NOMO-1 treated with dmso at 0.1 percent for 144 hours (cell line): ENCODE measurements around the gene DCHS2.

Source experiments
- DNase-seq: peaks from one replicate; lab custom pipeline; 2025; ENCODE audit not compliant: unreplicated experiment; lab: John Stamatoyannopoulos, UW

DCHS2 gene

DNA sequence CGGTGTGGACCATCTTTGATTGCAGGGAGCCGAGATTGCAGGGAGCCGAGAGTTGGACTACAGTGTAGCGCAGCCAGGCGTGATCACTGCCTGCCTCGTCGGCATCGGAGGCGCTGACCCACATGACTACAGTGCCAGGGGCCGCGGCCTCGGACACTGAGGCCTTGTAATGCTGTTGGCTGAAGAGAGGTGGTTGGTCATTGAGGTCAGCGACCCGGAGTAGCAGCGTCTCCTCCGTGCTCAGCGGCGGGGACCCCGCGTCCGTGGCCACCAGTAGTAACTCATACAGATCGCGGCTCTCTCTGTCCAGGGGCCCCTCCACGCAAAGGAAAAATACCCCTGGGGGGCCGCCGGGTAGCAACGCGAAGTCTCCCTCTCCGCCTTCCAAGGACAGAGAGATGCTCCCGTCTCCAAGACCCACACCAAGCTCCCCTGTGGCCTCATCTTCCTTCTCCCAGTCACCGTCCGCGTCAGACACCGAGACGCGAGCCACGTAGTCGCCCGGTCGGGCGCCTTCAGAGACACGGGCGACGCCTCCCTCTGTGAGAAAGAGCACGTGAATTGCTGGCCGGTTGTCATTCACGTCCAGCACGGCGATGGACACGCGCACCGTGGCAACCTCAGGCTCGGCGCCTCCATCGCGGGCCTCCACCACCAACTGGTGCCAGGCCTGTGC is 1.9 kb downstream of the DCHS2 start:
- DNase-seq = no peak

DNA sequence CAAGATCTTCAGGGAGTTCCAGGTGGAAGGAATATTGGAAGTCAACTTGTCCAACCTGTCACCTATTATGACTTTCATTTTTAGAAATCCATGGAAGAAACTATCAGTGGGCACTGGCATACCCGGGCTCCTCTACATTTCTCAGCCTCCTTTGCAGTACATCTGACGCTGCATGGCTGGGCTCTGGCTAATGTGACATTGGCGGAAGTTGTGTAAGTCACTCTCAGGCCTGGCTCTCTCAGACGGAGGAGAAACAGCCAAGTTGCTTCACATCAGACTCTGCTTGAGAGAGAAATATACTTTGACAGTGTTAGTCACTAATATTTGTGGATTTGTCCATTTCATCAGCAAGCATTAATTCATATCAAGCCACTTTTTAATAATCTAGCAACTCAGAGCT is 4.5 kb downstream of the DCHS2 start:
- DNase-seq = peak; percentile 12

DNA sequence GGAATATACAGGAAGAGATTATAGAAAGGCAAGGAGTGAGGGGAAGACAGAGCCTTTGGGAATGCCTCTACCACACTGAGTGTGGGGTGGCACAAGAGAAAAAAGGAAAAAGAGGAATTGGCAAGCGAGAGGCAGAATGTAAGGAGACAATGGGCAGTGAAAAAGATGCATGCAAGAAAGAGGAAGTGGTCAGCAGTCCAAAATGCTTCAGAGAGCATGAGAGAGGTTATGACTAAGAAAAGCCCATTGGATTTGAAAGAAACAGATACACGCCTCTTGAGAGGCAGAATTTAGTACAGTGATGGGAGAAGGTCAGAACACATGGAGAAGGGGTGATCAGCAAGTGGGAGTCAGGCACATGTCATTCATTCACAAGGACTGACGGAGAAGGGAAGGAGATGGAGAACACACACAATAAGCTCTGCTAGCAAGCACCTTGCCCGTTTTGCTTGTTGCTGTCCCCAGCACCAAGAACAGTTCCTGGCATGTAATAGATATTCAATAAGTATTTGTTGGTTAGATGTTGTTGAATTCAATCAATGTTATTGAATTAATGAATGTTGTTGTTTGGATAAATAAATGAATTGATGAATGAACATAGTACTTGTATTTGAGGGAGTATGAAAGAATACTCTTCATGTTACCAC is 6.3 kb downstream of the DCHS2 start:
- DNase-seq = peak; percentile 62

DNA sequence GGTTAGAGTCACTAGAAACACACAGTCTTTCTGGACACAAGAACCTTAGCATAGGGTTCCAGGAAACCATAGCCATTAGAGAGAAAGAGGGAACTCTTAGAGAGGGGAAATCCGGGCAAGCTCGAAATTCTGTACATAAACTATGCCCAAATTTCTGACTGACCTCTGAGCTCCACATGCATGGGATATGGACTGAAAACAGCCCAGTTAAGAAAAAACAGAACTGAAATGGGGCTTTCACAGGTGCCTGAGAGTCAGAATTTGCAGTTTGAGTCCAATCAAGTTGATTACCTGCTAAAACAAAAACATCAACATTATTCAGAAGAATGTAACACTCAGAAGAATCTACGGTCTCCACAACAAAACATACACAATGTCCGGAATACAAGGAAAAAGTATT is 13.1 kb downstream of the DCHS2 start:
- no peak for DNase-seq

DNA sequence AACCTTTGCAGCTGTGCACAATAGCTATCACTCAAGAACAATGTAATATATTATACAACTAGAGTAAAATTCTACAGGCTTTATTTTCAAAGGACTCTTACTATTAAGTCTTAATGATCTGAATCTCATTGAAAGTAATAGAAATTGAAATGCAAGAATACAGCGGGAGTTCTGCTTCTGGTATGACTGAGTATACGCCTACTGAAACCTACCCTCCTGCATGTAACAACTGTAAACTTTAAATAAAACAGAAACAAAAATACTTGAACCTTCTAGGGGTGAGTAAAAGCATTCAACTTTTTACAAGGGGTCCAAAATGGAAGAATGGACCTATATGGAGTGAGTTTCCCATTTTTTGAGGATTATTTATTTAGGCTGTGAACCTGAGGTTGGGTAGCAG is 13.5 kb downstream of the DCHS2 start:
- no peak for DNase-seq

DNA sequence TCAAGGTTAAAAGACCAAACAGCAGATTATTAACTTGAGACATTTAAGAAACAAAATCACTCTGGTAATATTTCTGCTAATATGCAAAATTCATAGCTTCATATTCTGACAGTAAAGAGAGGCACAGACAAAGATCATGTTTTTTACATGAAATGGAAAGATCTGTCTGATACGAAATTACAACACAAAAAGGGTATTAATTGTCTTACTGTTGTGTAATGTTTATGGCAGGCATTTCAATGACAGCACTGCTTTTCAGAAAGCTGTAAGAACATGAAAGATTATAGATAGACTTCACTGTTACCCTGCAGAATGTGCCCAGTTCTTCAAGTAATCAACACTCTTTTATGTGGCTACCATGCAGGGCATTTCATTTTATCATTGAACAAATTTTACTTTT is 15.4 kb downstream of the DCHS2 start:
- no peak for DNase-seq

DNA sequence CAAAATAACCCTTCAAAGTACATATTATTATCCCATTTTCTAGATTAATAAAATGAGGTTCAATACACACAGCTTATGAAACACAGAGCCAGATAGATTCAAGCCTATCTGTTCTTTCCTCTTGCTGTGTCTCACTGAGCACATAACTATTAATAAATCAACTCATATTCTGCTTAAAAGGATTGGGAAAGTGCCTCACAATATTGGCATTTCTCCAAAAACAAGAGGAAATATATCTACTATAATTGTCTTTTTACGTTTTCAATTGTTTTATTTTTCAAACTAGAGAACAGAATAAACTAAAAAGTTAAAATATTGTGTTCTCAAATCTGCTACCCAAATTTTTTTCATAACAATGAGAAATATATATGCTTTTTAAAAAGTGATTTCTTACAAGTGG is 15.8 kb downstream of the DCHS2 start:
- no peak for DNase-seq

DNA sequence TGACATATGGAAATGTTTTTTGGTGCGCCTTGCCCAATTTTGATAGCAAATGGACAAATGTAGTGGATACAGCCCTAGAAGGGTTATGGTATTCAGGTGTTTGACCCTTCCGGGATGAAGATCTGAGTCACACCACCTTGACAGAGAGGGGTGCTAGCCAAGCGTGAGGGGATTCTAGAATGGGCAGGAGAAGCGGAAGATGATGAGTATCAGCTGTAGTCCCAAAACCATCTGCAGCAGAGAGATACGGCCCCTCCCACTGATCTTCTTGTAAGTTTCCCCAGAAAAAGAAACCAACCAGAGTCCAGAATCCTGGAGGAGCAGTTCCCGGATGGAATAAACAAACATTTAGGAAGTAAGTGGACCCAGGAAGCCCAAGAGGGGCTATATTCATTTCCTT is 18.1 kb downstream of the DCHS2 start:
- no peak for DNase-seq

DNA sequence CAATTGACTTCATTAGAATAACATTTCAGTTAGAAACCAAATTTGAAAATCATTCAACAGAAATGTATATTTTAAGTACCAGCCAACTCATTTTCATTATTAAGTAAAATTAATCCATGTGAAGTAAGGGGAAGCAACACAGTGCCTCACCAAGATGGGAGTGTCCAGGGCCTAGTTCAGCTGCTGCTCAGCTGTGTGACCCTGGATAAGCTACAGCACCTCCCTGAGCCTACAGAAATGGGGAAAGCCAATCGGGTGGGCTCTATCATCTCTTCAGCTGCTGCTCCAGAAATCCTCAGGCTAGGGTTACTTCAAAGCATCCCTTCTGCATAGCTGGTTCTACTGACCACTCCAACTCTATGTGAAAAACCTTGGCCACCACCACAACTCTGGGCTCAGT is 18.7 kb downstream of the DCHS2 start:
- no peak for DNase-seq

DNA sequence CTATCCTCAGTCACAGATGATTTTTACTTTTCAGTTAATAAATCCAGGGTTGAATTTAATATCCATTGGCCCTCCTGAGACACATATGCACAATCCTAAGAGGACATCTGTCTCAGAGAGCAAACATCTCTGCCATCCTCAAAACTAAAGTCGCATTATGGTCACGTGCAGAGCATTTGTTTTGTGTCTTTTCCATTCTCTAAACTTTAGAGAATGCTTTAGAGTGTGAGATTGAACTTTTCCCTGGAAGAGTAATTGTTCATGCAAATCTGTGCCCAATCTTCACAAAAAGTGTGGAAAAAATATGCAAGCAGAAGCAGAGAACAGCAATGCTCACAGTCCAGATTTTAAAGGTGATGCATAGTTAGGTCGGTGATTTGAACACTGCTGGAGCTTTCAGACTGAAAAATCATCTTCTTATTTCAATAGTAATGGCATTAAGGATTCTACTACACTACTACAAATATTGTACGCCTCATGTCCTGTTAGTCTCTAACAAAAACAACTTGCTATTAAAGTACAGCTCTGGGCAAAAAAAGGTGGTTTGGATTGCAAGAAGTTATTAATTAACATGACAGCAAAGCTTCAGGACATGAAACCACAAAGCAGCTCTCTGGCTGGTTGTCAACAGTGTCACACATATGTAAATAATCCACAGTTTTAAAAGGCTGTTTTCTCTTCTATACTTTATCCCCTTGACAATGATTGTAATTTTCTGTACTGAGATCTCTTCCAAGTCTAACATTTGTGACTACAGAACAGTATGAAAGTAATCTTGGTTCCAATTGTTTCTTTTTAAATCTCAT is 19.9 kb downstream of the DCHS2 start:
- DNase-seq = no peak

DNA sequence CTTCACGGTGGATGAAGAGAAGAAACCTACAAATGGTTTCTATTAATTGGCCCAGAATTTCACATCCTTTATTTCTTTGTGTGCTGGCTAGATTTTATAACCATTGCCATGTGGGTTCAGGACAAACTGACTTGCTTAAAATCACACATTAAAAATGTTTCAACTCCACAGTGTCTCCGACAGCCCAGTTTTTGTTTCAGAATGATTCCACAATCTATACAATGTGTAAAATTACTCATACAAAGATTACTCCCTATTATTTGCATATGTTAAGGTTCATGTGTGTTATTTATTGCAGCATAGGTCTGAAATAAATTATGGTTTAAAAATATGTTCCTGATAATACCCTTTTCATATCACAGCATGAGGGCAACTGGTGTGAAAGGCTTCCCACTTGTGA is 20.6 kb downstream of the DCHS2 start:
- DNase-seq = no peak

DNA sequence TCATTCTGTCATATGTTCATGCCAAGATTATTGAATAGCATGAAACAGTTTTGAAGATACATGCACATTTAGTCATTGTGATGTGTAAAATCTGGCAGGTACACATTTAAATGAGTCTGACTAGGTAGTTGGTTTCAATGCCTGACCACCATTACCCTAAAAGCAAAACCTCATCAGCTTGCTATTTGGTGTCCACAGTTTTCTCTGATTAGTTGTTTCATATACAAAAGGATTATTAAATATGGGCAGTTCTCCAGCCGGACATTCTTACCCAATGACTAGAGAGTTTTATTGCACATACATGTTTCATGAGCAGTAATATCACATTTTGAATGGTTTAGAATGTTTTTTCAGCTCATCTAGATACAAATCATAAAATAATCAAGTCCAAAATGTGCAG is 23.7 kb downstream of the DCHS2 start:
- DNase-seq = no peak

DNA sequence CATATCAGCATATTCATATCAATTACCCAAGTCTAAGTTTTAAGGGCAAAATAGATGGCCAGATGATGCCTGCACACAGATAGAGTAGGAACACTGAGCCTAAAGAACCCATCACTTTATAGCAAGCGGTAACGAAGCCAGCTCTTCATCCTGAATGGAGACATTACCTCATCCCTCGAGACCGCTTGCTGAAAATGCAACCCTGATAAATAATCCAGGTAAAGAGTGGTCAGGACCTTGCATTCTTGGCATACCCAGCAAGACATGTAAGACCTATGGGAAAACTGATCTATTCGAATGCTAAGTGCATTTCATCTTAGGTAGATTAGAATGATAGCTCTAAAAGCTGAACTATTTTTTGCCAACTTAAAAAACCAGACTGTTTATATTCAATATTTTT is 25.3 kb downstream of the DCHS2 start:
- no peak for DNase-seq

DNA sequence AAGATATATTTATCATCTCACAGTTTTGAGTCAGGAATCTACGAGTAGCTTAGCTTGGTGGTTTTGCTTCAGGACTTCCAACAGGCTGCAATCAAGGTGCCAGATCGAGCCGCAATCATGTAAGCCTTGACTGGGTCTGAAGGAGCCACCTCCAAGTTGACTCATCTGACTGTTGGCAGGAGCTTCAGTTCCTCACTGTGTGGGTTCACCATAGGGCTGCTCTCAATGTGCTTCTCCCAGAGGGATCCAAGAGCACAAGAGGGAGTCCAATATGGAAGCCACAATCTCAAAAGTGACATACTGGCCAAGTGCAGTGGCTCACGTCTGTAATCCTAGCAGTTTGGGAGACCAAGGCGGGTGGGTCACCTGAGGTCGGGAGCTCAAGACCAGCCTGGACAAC is 26.5 kb downstream of the DCHS2 start:
- no peak for DNase-seq

DNA sequence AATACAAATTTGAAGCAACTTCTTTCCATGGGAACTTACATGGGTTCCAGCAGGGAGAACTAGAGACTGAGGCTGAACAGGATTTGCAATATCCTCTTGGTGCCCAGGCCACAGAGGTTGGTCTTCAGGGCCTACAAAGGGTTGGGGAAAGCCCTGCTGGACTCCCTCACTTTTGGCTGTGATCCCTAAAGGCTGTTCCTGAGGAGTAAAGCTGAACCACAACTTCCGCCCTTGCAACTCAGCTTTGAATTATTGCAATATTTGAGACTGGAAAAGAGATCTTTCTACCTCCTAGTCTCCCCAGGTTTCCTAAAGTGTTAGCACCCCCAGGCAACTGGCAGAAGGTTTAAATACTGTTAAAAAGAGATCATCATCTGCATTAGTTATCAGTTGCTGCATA is 26.9 kb downstream of the DCHS2 start:
- DNase-seq = no peak

DNA sequence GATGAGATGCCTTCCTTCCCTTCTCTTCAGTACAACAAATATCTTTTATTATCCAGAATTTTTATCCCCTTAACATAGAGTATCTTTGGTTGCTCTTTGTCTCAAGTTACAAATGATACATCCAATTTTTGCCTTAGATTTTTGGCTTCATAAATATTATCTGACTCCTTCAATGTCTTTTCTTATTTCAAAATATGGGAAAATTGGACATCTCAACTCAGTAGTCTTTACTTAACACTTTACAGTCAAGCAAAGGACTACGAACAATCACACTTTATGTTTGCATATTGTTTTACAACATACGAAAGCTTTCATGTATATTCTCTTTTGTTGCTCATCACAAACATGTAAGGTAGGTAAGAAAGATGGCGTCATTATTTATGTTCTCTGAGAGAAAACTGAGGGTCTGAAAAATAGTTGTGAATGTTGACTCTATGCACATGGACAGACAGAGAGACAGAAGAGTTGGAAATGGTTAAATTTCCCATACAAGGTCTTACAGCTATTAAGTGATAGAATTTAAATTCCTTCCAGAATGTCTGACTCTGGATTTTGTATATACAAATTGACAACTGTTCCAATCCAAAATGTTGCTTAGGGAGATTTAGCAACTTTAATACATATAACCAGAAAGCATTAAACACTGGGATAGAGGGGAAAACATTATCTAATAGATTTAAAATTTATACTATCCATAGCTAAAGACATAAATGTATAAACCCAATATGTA is 29.4 kb downstream of the DCHS2 start:
- DNase-seq = no peak

DNA sequence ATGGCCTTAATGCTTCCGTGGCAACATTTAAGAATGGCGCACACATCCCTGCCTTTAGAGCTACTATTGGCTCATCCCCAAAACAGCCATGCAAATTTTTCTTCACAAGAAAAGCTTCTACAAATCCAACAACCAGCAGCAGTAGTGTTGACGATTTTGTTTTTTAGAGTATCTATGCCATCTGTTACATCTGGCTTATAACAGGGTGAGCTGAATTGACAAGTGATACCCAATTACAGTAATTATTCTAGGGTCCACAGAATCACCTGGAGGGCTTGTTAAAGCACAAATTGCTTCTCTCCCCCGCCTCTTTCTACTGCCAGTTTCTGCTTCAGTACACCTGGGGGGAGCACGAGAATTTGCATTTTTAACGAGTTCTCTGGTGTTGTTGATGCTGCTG is 34.1 kb downstream of the DCHS2 start:
- no peak for DNase-seq

DNA sequence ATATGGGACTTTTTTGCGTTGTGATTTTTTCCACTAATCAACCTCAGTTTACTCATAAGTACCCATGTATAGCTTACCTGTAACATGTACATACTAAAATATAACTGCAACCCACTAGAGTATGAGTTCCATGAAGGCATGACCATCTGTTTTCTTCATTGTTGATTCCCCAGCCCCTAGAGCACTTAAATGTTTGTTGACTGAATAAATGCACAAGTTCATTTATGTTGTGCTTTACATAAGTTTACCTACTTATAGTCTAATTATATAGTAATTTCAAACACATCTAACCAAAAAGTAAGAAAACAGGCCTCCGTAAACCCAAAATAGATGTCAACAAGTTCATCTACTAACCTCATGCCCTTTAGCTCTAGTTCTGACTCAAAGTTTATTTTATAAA is 34.7 kb downstream of the DCHS2 start:
- no peak for DNase-seq

DNA sequence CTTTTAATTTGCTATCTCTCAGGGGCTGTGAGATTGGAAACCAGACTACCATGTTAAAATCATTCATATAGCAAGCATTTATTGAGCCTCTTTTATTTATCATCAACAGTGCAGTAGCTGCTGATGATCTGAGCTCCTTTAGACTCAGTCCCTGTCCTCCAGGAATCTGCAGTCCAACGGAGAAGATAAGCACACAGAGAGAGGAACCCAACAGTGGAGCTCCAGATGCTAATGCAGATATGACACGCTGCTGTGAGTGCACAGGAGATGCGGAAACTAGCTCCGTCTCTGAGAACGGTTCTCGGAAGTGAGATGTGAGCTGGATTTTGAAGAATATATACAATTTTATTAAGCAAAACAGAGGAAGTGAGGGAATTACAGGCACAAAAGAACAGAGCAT is 35.4 kb downstream of the DCHS2 start:
- DNase-seq = no peak

DNA sequence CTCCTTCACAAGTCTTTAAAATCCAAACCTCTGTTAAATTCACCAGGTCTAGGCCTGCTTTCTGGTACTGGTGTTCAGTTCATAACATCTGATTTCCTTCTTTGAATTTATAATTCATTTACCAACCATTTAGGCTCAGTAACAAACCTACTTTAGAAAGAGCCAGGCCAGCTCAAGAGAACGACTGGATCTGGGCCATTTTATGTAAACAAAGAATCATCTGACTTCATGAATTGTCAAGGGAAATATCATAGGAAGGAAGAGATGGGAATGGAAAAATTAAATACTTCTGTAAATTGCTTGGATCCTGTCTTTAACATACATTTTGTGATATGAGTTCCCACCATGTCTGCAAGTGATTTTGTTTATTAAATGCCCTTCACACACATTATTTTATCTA is 36.5 kb downstream of the DCHS2 start:
- DNase-seq = no peak

DNA sequence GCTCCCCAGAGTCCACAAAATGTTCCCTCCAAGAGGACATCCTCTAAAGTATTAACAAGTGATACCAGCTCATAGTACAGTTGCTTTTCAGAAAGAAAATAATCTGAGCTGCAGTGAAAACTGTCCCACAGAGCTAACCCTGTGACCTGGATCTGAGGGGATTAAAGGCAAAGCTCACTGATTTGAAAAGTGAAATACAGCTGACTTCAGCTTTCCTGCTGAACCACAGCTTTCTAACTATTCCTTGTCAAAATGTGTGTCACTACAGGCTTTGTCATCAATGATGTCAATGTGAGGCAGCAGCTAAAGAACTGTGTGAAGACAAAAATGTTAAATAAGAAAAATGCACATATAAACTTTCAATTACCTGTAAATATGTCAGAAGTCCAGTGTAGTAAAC is 36.9 kb downstream of the DCHS2 start:
- DNase-seq = no peak
